ENCODE results near the gene GALNT17.
"Not testable (repeated sequence)": the region's sequence is repeated elsewhere in the genome, so short reads cannot be mapped to it uniquely, and the experiment has no call there.

GALNT17 gene

GRCh38 chr7:71635849-71636248 lies 503.9 kb downstream of the GALNT17 start:
- not testable (repeated sequence) for DNase-seq (ENCODE audit: low spot score)

GRCh38 chr7:71636329-71636728 lies 504.4 kb downstream of the GALNT17 start:
- DNase-seq (ENCODE audit: low spot score) = peak; percentile 51

GRCh38 chr7:71637578-71637977 lies 505.6 kb downstream of the GALNT17 start:
- peak; percentile 9 for DNase-seq (ENCODE audit: low spot score)

- no peak for DNase-seq (ENCODE audit: low spot score)
These were observed 506.2 kb downstream of the GALNT17 start for GRCh38 chr7:71638108-71638507.

GRCh38 chr7:71639382-71640085 lies 507.6 kb downstream of the GALNT17 start:
- no peak for DNase-seq (ENCODE audit: low spot score)

- DNase-seq (ENCODE audit: low spot score) = not testable (repeated sequence)
These were observed 511.1 kb downstream of the GALNT17 start for GRCh38 chr7:71643031-71643430.

GRCh38 chr7:71645836-71646235 lies 513.9 kb downstream of the GALNT17 start:
- DNase-seq (ENCODE audit: low spot score) = no peak

- no peak for DNase-seq (ENCODE audit: low spot score)
These were observed 517.9 kb downstream of the GALNT17 start for GRCh38 chr7:71649812-71650211.

- DNase-seq (ENCODE audit: low spot score) = no peak
These were observed 518.9 kb downstream of the GALNT17 start for GRCh38 chr7:71650653-71651337.

- DNase-seq (ENCODE audit: low spot score) = no peak
These were observed 520.6 kb downstream of the GALNT17 start for GRCh38 chr7:71652510-71652909.

- DNase-seq (ENCODE audit: low spot score) = no peak
These were observed 525.4 kb downstream of the GALNT17 start for GRCh38 chr7:71657386-71657785.

- no peak for DNase-seq (ENCODE audit: low spot score)
These were observed 527.7 kb downstream of the GALNT17 start for GRCh38 chr7:71659622-71660021.

- no peak for DNase-seq (ENCODE audit: low spot score)
These were observed 529.8 kb downstream of the GALNT17 start for GRCh38 chr7:71661671-71662224.

GRCh38 chr7:71665716-71666115 lies 533.8 kb downstream of the GALNT17 start:
- no peak for DNase-seq (ENCODE audit: low spot score)

GRCh38 chr7:71668572-71668971 lies 536.6 kb downstream of the GALNT17 start:
- DNase-seq (ENCODE audit: low spot score) = no peak

- DNase-seq (ENCODE audit: low spot score) = no peak
These were observed 547.5 kb downstream of the GALNT17 start for GRCh38 chr7:71679480-71679879.

GRCh38 chr7:71682181-71682580 lies 550.2 kb downstream of the GALNT17 start:
- no peak for DNase-seq (ENCODE audit: low spot score)

GRCh38 chr7:71682841-71683781 lies 551.2 kb downstream of the GALNT17 start:
- DNase-seq (ENCODE audit: low spot score) = no peak

- DNase-seq (ENCODE audit: low spot score) = no peak
These were observed 555.3 kb downstream of the GALNT17 start for GRCh38 chr7:71687286-71687685.

GRCh38 chr7:71687831-71688599 lies 556.1 kb downstream of the GALNT17 start:
- no peak for DNase-seq (ENCODE audit: low spot score)

GRCh38 chr7:71691538-71691937 lies 559.6 kb downstream of the GALNT17 start:
- DNase-seq (ENCODE audit: low spot score) = no peak
